ENCODE results near the gene SLC29A2. TPM values are rescaled to one million over a fixed set of nuclear protein-coding genes. Genes with fewer than 3 reads are reported as not detected.
A peak's percentile ranks its signal among the peaks of the same experiment; 100 is the strongest.

SLC29A2 gene
- total RNA-seq, 1 experiment from 2014 or later = 39.7 TPM

DNA sequence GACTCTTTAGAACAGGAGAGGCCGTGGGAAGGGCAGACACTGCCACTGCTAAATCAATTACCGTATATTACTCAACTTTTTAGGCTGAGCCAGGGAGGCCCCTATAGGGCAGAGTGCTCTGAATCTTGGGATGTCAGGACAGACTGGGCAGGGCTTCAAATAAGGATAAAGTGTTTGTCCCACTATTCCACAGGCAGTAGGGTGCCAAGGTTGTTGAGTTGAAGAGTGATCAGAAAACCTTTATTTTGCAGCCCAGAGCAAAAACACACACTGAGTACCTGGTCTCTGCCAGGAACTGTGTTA is 22.5 kb downstream of the SLC29A2 start:
- DNase-seq (ENCODE audit: low read depth, low spot score) (no peak), ATAC-seq (no peak)
- RAD21 ChIA-PET (ENCODE audit: low non-redundant PET in 1 of 2, low total read pairs in 2 of 2, uncharacterized antibody in 2 of 2, unreplicated experiment in 2 of 2) = no interaction called here
- Histone ChIP-seq H3K27me3 (ENCODE audit: insufficient read depth, low read length) (no peaks in the 10 kb centered on the region), H3K4me3 (replicated peaks in 1 of 2; ENCODE audit: low read depth in 1 of 2, low read length in 2 of 2) (no peak overlapping the region), H3K9me3 (ENCODE audit: control insufficient read depth in 1 of 2, insufficient read depth in 1 of 2, low read depth in 1 of 2, low read length in 2 of 2) (no peaks in the 10 kb centered on the region), H3K9me2 (ENCODE audit: insufficient read depth) (no peaks in the 10 kb centered on the region), H2AFZ (ENCODE audit: low read depth, low read length, poor library complexity, severe bottlenecking) (no peak overlapping the region), H3K4me2 (ENCODE audit: low read length) (peak overlapping the region; percentile 85; the same call in 1 of the 2 replicates), H3K4me1 (ENCODE audit: control insufficient read depth in 1 of 2, insufficient read depth in 2 of 2, low read length in 2 of 2) (peaks cover 10 to 28% of the 10 kb centered on the region in 2 experiments), H3K79me2 (ENCODE audit: insufficient read depth, low read length) (peaks cover 7% of the 10 kb centered on the region), H4K20me1 (ENCODE audit: insufficient read depth) (no peaks in the 10 kb centered on the region), H3K27ac (ENCODE audit: low read depth, low read length) (no peak overlapping the region), H3K36me3 (ENCODE audit: control insufficient read depth in 1 of 2, insufficient read depth in 2 of 2, low read length in 2 of 2) (no peaks in the 10 kb centered on the region; a peak in 1 of 4 replicates), H3K9ac (ENCODE audit: low read length) (no peak overlapping the region)
- intact Hi-C loops (cut with micrococcal nuclease) = no loop called here
- no TSS peak for BruUV-seq (replicated peaks)
- CTCF ChIA-PET = interaction anchor here (1.0 to 2.0 kb wide), 2 partner anchors 15 to 37 kb away, joined by 3 to 5 read pairs; no protein-coding TSS in a partner anchor
- no peak for TF ChIP-seq POLR2AphosphoS5 (IDR thresholded peaks at IDR 0.05; ENCODE audit: low read depth, low read length)
- no peak for TF ChIP-seq SIN3A (IDR thresholded peaks at IDR 0.05; ENCODE audit: low read depth)
- no peak for TF ChIP-seq RAD21 (IDR thresholded peaks at IDR 0.05; ENCODE audit: low read depth)
- TF ChIP-seq SRF (IDR thresholded peaks at IDR 0.05; ENCODE audit: low read depth) = no peak
- TF ChIP-seq, protein P1, sequence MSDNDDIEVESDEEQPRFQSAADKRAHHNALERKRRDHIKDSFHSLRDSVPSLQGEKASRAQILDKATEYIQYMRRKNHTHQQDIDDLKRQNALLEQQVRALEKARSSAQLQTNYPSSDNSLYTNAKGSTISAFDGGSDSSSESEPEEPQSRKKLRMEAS (IDR thresholded peaks at IDR 0.05) = no peak
- no peak for TF ChIP-seq ELF1 (IDR thresholded peaks at IDR 0.05; ENCODE audit: borderline replicate concordance, low read depth)
- TF ChIP-seq FOSL1 (IDR thresholded peaks at IDR 0.05; ENCODE audit: low read depth) = no peak
- no peak for TF ChIP-seq CEBPB (IDR thresholded peaks at IDR 0.05; ENCODE audit: low read depth)
- TF ChIP-seq, protein P2, sequence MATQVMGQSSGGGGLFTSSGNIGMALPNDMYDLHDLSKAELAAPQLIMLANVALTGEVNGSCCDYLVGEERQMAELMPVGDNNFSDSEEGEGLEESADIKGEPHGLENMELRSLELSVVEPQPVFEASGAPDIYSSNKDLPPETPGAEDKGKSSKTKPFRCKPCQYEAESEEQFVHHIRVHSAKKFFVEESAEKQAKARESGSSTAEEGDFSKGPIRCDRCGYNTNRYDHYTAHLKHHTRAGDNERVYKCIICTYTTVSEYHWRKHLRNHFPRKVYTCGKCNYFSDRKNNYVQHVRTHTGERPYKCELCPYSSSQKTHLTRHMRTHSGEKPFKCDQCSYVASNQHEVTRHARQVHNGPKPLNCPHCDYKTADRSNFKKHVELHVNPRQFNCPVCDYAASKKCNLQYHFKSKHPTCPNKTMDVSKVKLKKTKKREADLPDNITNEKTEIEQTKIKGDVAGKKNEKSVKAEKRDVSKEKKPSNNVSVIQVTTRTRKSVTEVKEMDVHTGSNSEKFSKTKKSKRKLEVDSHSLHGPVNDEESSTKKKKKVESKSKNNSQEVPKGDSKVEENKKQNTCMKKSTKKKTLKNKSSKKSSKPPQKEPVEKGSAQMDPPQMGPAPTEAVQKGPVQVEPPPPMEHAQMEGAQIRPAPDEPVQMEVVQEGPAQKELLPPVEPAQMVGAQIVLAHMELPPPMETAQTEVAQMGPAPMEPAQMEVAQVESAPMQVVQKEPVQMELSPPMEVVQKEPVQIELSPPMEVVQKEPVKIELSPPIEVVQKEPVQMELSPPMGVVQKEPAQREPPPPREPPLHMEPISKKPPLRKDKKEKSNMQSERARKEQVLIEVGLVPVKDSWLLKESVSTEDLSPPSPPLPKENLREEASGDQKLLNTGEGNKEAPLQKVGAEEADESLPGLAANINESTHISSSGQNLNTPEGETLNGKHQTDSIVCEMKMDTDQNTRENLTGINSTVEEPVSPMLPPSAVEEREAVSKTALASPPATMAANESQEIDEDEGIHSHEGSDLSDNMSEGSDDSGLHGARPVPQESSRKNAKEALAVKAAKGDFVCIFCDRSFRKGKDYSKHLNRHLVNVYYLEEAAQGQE (IDR thresholded peaks at IDR 0.05; ENCODE audit: low read depth) = no peak
- TF ChIP-seq, protein P3, sequence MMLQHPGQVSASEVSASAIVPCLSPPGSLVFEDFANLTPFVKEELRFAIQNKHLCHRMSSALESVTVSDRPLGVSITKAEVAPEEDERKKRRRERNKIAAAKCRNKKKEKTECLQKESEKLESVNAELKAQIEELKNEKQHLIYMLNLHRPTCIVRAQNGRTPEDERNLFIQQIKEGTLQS (IDR thresholded peaks at IDR 0.05) = no peak
- TF ChIP-seq JUND (IDR thresholded peaks at IDR 0.05) = no peak
- no peak for TF ChIP-seq ZNF274 (IDR thresholded peaks at IDR 0.05; ENCODE audit: low read depth, low read length)
- TF ChIP-seq, protein P4, sequence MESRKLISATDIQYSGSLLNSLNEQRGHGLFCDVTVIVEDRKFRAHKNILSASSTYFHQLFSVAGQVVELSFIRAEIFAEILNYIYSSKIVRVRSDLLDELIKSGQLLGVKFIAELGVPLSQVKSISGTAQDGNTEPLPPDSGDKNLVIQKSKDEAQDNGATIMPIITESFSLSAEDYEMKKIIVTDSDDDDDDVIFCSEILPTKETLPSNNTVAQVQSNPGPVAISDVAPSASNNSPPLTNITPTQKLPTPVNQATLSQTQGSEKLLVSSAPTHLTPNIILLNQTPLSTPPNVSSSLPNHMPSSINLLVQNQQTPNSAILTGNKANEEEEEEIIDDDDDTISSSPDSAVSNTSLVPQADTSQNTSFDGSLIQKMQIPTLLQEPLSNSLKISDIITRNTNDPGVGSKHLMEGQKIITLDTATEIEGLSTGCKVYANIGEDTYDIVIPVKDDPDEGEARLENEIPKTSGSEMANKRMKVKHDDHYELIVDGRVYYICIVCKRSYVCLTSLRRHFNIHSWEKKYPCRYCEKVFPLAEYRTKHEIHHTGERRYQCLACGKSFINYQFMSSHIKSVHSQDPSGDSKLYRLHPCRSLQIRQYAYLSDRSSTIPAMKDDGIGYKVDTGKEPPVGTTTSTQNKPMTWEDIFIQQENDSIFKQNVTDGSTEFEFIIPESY (IDR thresholded peaks at IDR 0.05; ENCODE audit: extremely low read depth, insufficient replicate concordance, low read length) = no peak
- TF ChIP-seq CBX3 (IDR thresholded peaks at IDR 0.05; ENCODE audit: low read depth) = no peak
- no peak for TF ChIP-seq SP1 (IDR thresholded peaks at IDR 0.05; ENCODE audit: low read depth)
- TF ChIP-seq EGR1 (IDR thresholded peaks at IDR 0.05; ENCODE audit: low read depth) = no peak
- POLR2A ChIA-PET = no interaction called here

Measured in HCT116 (cell line).